CD4-positive, alpha-beta T cell treated with Interferon alpha-2 for 1 hour (primary cell): ENCODE measurements around the gene POGZ.

Experiments
- DNase-seq, 2 donors: peaks; one replicate each; pipeline ENCODE4 v3.0.0-alpha.2; 2020 to 2022

POGZ gene, protein sequence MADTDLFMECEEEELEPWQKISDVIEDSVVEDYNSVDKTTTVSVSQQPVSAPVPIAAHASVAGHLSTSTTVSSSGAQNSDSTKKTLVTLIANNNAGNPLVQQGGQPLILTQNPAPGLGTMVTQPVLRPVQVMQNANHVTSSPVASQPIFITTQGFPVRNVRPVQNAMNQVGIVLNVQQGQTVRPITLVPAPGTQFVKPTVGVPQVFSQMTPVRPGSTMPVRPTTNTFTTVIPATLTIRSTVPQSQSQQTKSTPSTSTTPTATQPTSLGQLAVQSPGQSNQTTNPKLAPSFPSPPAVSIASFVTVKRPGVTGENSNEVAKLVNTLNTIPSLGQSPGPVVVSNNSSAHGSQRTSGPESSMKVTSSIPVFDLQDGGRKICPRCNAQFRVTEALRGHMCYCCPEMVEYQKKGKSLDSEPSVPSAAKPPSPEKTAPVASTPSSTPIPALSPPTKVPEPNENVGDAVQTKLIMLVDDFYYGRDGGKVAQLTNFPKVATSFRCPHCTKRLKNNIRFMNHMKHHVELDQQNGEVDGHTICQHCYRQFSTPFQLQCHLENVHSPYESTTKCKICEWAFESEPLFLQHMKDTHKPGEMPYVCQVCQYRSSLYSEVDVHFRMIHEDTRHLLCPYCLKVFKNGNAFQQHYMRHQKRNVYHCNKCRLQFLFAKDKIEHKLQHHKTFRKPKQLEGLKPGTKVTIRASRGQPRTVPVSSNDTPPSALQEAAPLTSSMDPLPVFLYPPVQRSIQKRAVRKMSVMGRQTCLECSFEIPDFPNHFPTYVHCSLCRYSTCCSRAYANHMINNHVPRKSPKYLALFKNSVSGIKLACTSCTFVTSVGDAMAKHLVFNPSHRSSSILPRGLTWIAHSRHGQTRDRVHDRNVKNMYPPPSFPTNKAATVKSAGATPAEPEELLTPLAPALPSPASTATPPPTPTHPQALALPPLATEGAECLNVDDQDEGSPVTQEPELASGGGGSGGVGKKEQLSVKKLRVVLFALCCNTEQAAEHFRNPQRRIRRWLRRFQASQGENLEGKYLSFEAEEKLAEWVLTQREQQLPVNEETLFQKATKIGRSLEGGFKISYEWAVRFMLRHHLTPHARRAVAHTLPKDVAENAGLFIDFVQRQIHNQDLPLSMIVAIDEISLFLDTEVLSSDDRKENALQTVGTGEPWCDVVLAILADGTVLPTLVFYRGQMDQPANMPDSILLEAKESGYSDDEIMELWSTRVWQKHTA (N-terminal part only)

DNA sequence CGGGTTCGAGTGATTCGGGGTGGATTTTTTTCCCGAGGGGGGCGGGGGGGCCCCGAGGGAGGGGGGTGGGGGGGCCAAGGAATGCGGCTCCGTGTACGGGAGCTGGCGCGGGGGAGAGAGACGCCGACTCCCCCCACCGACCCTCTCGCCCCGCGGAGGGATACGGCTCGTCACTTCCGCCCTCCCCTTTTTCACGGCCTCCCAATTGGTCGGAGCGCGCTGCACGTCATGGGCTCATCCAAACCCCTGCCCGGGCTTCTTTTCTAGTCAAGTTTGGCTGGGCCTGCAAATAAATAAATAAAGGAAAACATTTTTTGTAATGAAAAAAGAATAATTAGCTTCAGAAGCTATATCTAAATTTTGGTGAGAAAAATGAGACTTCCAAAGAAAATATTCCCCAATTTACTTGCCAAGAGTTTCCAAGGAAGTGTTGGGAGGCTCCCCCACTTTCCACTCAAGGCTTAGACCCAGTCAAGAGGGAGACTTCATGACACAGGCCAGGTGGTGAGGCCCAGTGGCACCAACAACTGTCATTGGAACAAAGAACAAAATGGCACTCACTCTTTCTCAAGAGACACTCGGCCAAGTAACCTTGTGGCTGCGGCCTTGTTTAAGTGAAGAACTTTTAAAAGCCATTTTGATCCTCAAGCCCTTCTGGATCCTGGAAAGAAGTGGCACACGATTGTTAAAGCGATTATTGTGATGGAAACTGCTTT, at the start of gene POGZ:
TSS of gene POGZ (minus strand) at position 164 of the 716 bp plus-strand sequence. CDS start 17,290 bp downstream, outside the sequence.
- peak; percentile 94 to 96 for DNase-seq

GRCh38 chr1:151508833-151509232, 49.5 kb upstream of the POGZ start:
- DNase-seq = no peak

DNA sequence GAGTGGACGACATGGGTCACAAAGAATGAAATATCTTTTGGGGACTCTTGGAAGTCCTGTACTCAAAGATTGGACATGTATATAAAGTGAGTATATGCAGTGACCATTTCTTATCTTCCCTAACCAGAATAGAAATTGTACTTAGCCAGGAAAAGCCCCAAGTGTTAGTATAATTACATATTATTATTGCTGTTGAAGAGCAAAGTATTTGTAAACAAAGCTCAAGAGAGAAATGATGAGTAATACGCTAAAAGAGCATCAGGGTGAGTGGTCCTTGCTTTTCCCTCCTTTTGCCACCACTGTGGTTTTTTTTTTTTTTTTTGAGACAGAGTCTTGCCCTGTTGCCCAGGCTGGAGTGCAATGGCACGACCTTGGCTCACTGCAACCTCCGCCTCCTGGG, 45.5 kb upstream of the POGZ start:
- DNase-seq = no peak

DNA sequence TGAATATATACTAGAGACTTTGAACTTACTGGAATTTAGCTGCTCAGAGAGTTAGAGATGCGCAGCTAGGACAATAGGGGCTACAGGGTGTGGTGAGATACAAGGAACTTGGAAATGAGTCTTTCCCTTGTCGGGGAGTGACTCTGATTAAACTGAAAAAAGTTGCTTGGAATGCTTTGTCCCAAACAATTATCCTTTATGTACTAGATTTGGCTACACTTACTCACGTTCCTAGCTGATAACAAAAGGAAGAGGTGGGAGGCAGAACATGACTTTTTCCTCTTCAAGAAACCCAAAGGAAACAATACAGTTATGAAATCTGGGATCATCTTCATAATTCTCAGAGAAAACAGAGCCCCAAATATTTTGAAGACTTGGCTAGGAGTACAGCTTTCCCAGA, 45.0 kb upstream of the POGZ start:
- DNase-seq = no peak

GRCh38 chr1:151502859-151503780, 43.8 kb upstream of the POGZ start:
- DNase-seq = no peak

- no peak for DNase-seq
These were observed 42.9 kb upstream of the POGZ start for GRCh38 chr1:151502035-151502700.

DNA sequence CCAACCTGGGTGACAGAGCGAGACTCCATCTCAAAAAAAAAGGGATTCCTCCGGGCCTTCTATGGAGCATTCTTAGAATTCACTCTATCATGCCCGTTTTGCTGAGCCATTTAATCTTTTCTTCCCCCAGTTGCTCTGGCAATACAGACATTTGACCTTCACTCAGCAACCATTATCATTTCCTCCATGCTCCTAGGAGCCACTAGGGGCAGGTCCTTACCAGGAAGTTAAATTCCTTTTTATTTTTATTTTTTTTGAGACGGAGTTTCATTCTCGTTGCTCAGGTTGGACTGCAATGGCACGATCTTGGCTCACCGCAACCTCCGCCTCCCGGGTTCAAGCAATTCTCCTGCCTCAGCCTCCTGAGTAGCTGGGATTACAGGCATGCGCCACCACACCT, 42.2 kb upstream of the POGZ start:
- DNase-seq = no peak

DNA sequence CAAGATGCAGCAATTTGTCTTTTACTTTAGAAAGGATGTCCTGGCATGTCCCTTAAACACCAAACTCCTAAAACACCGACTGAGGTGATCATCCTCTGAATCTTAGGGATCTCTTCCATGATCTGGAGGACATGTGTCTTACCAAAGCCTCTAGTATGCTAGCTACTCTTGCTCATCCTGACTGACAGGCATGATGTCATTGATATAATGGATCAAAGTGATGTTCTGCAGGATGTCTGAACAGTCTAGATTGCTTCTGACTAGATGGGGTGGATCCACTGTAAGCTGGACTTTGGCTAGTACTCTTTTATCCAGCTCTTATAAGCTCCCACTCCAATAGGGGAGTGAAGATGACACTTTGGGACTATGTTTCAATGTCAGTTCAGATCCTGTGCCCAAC, 40.6 kb upstream of the POGZ start:
- DNase-seq = no peak

GRCh38 chr1:151499365-151499764, 40.1 kb upstream of the POGZ start:
- no peak for DNase-seq

GRCh38 chr1:151495316-151495715, 36.0 kb upstream of the POGZ start:
- no peak for DNase-seq

- no peak for DNase-seq
These were observed 35.5 kb upstream of the POGZ start for GRCh38 chr1:151494741-151495281.

DNA sequence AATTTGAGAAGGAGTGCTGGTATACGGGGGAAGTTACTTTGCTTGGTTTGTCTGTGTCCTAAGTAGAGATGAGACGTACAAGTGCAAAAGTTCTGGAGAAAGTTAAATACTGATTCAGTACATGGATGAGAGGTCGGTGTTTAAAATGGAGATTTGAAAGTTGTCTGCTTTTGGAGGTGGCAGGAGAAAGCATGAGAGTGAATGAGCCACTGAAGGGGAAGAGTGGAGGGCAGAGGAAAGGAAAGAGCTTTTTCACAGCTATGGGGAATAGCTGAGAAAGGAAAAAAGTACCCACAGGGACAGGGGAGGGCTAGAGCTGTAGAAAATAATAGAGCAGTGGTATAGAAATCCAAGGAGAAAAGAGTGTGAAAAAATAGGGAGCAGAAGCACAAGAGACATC, 33.7 kb upstream of the POGZ start:
- no peak for DNase-seq

- DNase-seq = no peak
These were observed 32.8 kb upstream of the POGZ start for GRCh38 chr1:151492120-151492519.

GRCh38 chr1:151491641-151492040, 32.3 kb upstream of the POGZ start:
- no peak for DNase-seq

DNA sequence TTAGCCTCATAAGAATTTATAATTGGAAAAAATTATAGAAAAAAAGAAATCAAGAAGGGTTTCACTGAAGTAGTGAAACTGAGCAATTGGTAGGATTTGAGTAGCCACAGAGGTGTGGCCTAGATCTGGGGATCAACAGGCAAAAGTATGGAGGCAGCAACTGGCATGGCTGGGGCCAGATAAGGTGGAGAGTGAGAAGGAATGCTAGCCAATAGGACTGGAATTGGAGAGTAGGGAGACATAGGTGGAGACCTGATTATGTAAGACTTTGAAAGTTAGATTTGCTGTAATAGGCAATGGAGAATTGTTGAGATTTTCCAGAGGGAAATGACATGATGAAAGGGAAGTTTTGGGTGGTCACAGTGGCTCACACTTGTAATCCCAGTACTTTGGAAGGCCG, 27.3 kb upstream of the POGZ start:
- DNase-seq = no peak

DNA sequence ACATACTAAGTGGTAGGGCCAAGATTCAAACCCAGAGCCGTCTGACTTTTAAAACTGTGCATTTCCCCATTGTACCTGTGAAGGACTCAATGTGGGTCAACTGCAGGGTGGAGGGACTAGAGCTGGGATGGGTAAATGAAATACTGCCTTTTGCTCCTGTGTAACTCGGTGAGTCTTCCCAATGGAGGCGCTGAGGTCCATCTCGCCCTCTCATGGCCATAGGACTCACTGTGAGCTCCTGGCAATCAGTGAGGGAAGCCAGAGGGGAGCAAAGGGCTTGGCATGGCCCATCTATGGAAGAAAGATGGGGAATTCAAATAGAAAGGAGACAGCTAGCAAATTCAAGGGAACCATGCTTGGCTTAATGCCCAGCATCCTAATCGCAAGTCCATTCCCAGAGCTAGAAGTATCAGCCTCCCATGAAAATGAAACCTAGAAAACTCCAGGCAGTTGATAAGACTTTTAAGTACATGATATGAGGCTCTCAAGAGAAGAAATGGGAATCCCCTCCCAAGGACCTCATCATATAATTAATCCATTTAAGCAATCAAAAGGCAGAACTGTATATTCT, 26.5 kb upstream of the POGZ start:
- DNase-seq = no peak

GRCh38 chr1:151482017-151482416, 22.7 kb upstream of the POGZ start:
- no peak for DNase-seq

- DNase-seq = no peak
These were observed 20.2 kb upstream of the POGZ start for GRCh38 chr1:151479462-151479861.

- no peak for DNase-seq
These were observed 19.6 kb upstream of the POGZ start for GRCh38 chr1:151478923-151479322.

- no peak for DNase-seq
These were observed 19.0 kb upstream of the POGZ start for GRCh38 chr1:151478140-151478812.
